GM12891 (cell line): ENCODE measurements around the gene HERC2.

ENCODE experiments used
- DNase-seq: peaks from one replicate; pipeline ENCODE4 v3.0.0; 2011; ENCODE audit warnings: low spot score; ENCODE audit not compliant: insufficient read length
- FAIRE-seq: peaks from 2 replicates; lab custom pipeline; 2011; peaks lifted over from hg19 to GRCh38; lab: Jason Lieb, UNC
- PAX5 ChIP-seq: IDR thresholded peaks from 2 replicates; pipeline ENCODE4 v1.6.1; 2011; ENCODE audit warnings: low read length, moderate library complexity, mild to moderate bottlenecking; ENCODE audit not compliant: insufficient read depth, severe bottlenecking
- POLR2A ChIP-seq: IDR thresholded peaks from 2 replicates; pipeline ENCODE4 v1.6.1; 2011; ENCODE audit warnings: low read depth, low read length, control low read depth
- POLR2AphosphoS5 ChIP-seq: IDR thresholded peaks from 2 replicates; pipeline ENCODE4 v1.6.1; 2011; ENCODE audit warnings: low read depth, low read length, control low read depth
- POU2F2 ChIP-seq: IDR thresholded peaks from 2 replicates; pipeline ENCODE4 v1.6.1; 2011; ENCODE audit warnings: low read depth, mild to moderate bottlenecking, control low read depth, low read length, moderate library complexity
- SPI1 ChIP-seq: IDR thresholded peaks from 2 replicates; pipeline ENCODE4 v1.6.1; 2011; ENCODE audit warnings: low read depth, low read length, control low read depth
- TAF1 ChIP-seq: IDR thresholded peaks from 2 replicates; pipeline ENCODE4 v1.6.1; 2011; ENCODE audit warnings: low read depth, low read length, control low read depth

HERC2 gene

GRCh38 chr15:28132524-28133275 lies 189.3 kb downstream of the HERC2 start:
- TF ChIP-seq POLR2AphosphoS5 (no peak), TAF1 (no peak), PAX5 (no peak), POLR2A (no peak), SPI1 (no peak), POU2F2 (no peak)
- FAIRE-seq (no peak), DNase-seq (no peak)

- no peak for DNase-seq
- TF ChIP-seq POLR2AphosphoS5: no peak
- no peak for TF ChIP-seq SPI1
- no peak for TF ChIP-seq TAF1
- TF ChIP-seq POU2F2: no peak
- no peak for TF ChIP-seq PAX5
- TF ChIP-seq POLR2A: no peak
- FAIRE-seq: no peak
These were observed 190.0 kb downstream of the HERC2 start for GRCh38 chr15:28131946-28132345.

DNA sequence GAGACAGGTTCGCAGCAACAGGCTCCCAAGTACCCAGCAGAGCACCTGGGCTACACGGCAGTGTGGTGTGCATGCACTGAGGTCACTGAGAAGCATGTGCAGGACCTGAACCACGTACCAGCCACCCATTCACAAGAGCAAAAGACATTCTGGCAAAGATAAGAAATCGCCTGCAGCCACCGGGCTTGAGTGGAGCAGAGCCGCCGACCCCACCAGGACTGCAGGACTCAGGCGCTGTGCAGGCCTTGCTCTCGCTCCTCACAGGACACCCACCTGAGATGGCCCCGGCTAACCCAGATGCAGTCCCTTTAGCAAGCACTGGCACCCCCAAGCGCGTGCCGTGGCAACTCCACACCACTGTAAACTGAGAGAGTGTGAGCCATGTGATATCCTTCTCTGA lies 190.6 kb downstream of the HERC2 start:
- no peak for TF ChIP-seq PAX5
- TF ChIP-seq POU2F2: no peak
- TF ChIP-seq SPI1: no peak
- no peak for TF ChIP-seq POLR2AphosphoS5
- no peak for TF ChIP-seq TAF1
- no peak for TF ChIP-seq POLR2A
- no peak for FAIRE-seq

GRCh38 chr15:28130651-28131050 lies 191.3 kb downstream of the HERC2 start:
- no peak for TF ChIP-seq PAX5
- TF ChIP-seq POU2F2: no peak
- no peak for TF ChIP-seq POLR2AphosphoS5
- no peak for TF ChIP-seq SPI1
- no peak for TF ChIP-seq POLR2A
- TF ChIP-seq TAF1: no peak
- DNase-seq (no peak), FAIRE-seq (no peak)

More for the DNA sequence above, 190.6 kb downstream of the HERC2 start:
- no peak for DNase-seq

GRCh38 chr15:28129231-28129848 lies 192.6 kb downstream of the HERC2 start:
- no peak for DNase-seq
- no peak for FAIRE-seq

GRCh38 chr15:28128031-28128430 lies 193.9 kb downstream of the HERC2 start:
- DNase-seq (no peak), FAIRE-seq (no peak)
- TF ChIP-seq SPI1 (peak; percentile 67), POU2F2 (no peak)

More at GRCh38 chr15:28129231-28129848, 192.6 kb downstream of the HERC2 start:
- no peak for TF ChIP-seq POLR2AphosphoS5
- TF ChIP-seq POLR2A: no peak
- TF ChIP-seq SPI1: no peak

GRCh38 chr15:28127036-28127435 lies 194.9 kb downstream of the HERC2 start:
- no peak for FAIRE-seq
- DNase-seq: no peak
- TF ChIP-seq PAX5: no peak
- no peak for TF ChIP-seq POU2F2
- TF ChIP-seq POLR2AphosphoS5: no peak
- TF ChIP-seq TAF1: no peak
- no peak for TF ChIP-seq SPI1
- TF ChIP-seq POLR2A: no peak

GRCh38 chr15:28125673-28126651 lies 196.0 kb downstream of the HERC2 start:
- DNase-seq (no peak), FAIRE-seq (peak; percentile 48)
- no peak for TF ChIP-seq TAF1

GRCh38 chr15:28124841-28125240 lies 197.1 kb downstream of the HERC2 start:
- DNase-seq (no peak), FAIRE-seq (no peak)
- TF ChIP-seq SPI1 (no peak), POLR2A (no peak), POLR2AphosphoS5 (no peak), POU2F2 (no peak), TAF1 (no peak), PAX5 (no peak)
